IPS DF 4.7 (cell line): Measurements from ENCODE around the gene LDLRAD4.
"Not testable (repeated sequence)": the region's sequence is repeated elsewhere in the genome, so short reads cannot be mapped to it uniquely, and the experiment has no call there.

ENCODE experiments used
- DNase-seq: peaks from one replicate; pipeline ENCODE4 v3.0.0-alpha.2; 2013; ENCODE audit warnings: low spot score; ENCODE audit errors: extremely low read depth

Gene LDLRAD4

DNA sequence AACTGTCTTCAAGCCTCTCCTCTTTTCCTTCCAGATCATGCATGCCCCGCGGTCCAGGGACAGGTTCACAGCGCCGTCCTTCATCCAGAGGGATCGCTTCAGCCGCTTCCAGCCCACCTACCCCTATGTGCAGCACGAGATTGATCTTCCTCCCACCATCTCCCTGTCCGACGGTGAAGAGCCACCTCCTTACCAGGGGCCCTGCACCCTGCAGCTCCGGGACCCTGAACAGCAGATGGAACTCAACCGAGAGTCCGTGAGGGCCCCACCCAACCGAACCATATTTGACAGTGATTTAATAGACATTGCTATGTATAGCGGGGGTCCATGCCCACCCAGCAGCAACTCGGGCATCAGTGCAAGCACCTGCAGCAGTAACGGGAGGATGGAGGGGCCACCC is 426.5 kb downstream of the LDLRAD4 start:
- DNase-seq = no peak

DNA sequence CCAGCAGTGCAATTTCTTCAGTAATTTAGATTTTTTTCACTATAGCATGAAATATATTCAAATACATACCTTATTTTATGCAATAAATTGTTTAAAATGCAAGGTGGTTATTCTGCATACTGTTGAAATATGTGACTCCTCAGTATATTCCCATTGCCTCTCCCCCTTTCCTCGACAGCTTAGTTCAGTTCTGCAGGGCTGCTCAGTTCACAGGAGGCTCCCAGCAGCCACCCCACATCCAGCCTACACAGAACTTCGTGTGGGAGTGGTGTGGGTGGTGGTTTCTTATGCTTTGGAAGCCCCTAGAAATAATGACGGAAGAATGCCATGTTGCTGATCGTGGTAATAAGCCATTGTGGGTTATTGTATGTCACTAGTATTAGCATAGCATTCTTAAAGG is 428.1 kb downstream of the LDLRAD4 start:
- DNase-seq = no peak

DNA sequence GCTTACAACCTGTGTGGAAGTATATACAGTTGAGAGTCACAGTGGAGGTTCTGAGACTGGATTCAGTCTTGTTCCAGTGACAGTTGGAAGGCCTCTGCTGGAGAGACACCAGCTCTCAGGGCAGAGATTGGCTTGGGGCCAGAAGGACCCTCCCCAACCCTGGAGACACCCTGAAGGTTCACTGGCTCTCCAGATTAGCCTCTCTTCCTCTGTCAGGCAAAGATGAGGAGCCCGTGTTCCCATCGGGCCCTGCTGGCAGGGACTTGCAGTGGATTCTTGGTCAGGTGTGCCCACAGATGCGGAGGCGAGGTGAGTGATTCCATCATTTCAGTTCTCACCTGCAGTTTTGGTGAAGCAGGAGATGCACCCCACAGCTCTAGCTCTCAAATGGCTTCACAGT is 429.2 kb downstream of the LDLRAD4 start:
- no peak for DNase-seq

DNA sequence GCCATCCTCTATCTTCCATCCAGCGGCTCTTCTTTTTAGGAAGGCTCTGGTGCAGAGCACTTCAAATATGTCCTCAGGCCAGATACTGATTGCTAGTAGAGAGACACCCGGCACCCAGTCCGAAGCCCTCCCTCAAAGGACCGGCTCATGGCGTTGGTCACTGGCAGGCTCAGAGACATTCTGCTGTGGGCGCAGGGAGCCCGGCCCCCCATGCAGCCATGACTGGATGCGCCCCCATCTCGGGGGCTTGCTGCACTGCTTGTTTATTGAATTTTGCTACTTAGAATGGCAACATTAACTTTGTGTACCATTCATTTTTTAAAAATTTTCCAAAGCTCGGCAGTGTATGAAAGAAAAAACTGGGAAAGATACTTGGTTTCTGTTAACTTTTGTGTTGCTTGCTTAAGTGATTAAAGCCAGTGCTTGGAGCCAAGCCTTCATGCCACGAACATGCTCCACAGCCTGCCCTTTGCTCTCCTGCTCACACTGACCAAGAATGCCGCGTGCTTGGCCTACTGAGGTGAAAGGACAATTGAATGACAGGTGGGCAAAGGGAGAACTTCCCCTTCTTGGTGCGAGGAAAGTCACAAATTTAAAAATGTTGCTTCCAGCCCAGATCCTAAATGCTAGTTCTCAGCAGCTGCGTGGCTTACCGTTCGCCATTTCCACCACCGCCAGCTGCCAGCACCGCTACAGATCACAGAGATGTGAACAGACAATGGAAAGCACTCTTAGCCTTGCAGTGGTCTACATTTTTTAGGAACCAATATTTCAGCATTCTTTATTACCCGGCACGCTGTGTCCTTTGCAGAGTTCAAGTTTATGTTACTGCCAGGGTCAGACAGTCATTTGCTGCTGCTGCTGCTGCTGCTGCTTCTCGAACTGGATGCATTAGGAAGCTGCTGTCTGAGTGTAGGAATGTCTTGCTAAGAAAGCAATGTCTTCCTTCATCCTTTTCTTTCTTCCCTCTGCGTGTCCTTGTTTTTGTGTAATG is 431.1 kb downstream of the LDLRAD4 start:
- no peak for DNase-seq

DNA sequence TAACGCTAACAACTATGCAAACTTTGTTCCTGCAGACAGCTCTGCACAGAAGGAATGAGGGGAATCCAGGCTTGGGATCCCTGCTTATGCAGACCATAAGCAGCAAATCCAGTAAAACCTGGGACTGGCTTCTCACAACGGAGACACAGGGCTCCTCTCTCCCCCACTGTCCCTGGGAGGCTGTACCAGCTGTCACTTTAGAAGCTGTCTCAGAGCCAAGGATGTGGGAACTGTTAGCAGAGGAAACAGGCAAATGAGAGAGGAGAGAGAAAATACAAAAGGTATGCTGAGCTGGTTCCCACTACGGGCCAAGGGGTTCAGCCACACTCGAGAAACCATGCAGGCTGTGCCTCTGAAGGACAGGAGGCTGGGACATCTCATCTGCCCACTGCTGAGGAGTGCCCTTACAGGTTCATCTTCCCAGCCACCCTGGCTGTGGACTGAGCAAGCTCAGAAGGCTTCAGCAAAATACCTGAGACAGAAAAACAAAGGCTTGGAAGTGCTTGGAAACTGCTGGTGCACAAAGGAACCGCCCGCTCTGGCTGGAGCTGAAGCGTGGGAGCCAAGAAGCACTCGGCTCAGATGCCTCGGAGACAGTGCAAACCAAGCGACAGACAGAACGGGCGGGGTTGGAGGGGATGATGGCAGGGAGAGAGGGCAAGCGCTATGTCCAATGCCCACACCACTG is 435.3 kb downstream of the LDLRAD4 start:
- no peak for DNase-seq

DNA sequence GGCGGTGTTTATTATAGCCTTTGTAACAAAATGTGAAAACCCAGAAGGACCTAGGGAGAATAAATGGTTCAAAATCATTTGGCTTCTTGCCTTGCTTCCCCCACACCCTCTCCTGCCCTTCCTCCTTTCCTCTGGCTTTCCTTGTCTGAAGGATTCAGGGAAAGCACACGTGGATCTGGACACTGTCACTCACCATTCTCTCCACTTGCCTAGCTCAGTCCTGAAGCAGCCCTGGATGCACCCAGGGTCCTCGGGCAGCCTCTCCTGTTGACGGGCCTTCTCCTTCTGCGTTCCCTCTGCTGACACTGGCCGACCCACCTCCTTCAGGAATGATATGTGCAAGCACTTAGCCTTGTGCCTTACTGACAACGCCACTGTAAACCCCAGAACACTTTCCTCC is 439.4 kb downstream of the LDLRAD4 start:
- no peak for DNase-seq

DNA sequence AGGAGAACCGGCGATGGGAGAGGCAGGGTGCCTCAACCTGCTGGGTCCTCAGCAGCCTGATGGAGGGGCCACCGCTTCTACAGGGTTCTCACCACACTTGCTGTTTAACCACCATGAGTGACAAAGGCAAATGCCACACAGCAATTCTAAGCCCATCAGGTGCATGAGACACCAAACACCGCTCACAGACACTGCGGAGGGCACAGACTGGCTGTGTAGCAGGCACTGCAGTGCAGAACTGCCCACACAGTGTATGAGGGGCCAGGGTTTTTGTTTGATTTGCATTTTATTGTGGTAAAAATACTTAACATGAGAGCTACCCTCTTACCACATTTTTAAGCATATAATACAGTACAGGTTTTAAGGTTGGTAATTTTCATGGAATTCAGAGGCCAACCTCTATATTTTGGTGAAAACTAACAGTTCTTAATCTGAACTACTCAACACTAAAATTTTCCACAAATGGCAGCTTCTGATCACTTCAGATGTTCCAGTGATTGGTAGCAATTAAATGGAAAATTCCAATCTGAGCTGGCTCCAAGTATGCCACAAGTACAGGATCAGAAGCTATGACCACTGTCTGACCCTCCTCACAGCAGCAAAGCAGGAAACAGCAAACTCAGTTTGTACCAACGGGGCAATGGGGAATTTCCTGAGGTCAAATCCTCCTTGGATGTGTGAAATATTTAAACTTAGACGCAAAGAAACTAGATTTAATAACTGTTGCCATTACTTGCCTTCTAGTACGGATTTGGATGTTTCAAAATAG is 440.1 kb downstream of the LDLRAD4 start:
- no peak for DNase-seq

DNA sequence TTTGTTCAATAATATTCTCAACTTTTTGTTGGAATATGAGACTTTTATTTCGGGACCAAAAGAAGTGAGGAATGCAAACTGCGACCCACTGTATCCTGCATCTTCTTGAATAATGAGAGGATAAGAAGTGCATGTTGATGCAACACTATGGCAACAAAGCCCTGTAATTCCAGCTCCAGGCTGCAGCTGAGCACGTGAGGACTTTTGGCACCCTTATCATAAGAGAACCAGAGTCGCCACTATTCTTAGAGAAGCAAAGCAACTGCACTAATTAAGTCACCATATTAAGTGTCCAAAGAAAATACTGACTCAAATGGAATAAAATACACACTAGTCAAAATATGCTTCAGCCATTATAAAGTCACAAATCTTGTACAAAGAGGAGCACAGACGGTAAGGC is 441.9 kb downstream of the LDLRAD4 start:
- DNase-seq = no peak

- DNase-seq = no peak
Measured at GRCh38 chr18:13661051-13661778, 442.7 kb downstream of the LDLRAD4 start.

- DNase-seq = no peak
Measured at GRCh38 chr18:13661779-13662256, 443.3 kb downstream of the LDLRAD4 start.

GRCh38 chr18:13672657-13673056 is 454.1 kb downstream of the LDLRAD4 start:
- DNase-seq = no peak

GRCh38 chr18:13676471-13676870 is 457.9 kb downstream of the LDLRAD4 start:
- no peak for DNase-seq

- not testable (repeated sequence) for DNase-seq
Measured at GRCh38 chr18:13677350-13677749, 458.8 kb downstream of the LDLRAD4 start.

- no peak for DNase-seq
Measured at GRCh38 chr18:13680612-13681011, 462.1 kb downstream of the LDLRAD4 start.

GRCh38 chr18:13681701-13682100 is 463.1 kb downstream of the LDLRAD4 start:
- no peak for DNase-seq

DNA sequence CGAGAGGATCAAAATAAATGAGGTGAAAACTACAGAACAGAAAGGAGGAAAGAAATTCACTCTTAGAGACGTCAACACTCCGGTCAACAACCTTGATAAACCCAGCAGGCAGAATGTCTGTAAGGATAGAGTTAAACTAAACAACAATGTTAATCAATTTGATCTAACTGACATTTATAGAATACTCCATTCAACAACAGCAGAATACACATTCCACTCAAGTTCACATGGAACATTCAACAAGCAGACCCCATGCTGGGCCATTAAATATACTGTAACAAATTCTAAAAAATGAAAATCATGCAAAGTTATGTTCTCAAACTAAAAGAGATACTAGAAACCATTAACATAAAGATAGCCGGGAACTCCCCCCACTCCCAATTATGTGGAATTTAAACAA is 466.0 kb downstream of the LDLRAD4 start:
- no peak for DNase-seq

DNA sequence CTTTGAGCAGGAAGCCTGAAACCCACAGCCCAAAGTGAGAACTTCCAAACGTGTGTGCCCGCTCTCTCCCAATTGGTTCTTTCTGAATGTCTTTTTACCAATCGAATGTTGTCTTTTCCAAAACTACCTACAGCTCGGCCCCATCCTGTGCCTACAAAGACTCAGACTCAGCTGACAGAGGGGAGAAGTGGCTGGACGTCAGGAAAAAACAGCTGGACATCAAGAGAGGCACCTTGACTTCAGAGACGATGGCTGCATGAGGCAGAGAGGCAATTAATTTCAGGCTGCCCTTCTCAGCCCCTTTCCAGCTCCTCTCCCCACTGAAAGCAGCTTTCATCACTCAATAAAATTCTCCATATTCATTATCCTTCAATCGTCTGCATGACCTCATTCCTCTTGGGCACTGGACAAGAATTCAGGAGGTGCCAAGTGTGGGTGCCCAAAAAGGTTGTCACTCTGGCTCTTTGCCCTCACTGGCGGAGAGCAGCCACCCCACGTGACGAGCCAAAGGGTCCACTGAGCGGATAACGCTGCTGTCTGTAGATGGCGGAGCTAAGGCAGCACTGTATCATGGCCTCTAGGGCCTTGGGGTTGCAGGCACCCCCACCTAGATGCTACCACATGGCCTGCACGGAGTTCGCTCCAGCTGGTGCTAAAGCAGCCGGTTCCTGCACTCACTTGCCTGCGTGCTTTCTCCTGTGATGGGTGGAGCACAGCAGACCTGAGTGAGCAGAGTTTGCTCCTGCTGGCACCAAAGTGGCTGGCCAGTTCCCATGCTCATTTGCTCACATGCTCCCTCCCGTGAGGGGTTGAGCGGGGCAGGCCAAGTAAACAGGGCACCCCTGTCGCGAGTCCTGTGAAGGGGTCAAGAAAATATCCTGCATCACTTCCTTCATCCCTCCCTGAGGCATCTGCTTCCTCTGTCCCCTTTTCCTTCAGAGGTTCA is 469.9 kb downstream of the LDLRAD4 start:
- no peak for DNase-seq

DNA sequence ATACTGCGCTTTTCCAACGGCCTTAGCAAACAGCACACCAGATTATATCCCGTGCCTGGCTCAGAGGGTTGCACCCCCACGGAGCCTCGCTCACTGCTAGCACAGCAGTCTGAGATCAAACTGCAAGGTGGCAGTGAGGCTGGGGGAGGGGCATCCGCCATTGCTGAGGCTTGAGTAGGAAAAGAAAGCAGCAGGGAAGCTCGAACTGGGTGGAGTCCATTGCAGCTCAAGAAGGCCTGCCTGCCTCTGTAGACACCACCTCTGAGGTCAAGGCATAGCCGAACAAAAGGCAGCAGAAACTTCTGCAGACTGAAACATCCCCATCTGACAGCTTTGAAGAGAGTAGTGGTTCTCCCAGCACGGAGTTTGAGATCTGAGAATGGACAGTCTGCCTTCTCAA is 471.5 kb downstream of the LDLRAD4 start:
- not testable (repeated sequence) for DNase-seq

GRCh38 chr18:13695337-13695736 is 476.8 kb downstream of the LDLRAD4 start:
- DNase-seq = not testable (repeated sequence)

DNA sequence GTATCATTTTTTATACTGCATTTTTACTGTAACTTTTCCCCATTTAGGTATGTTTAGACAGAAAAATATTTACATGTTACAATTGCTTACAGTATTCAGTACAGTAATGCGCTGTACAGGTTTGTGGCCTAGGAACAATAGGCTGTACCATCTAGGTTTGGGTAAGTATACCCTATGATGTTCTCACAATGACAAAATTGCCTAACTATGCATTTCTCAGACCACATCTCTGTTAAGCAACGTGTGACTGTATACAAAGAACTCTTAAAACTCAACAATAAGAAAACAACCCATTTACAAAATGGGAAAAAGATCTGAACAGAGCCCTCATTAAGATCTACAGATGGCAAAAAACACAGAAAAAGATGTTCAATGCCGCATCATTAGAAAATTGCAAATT is 478.4 kb downstream of the LDLRAD4 start:
- DNase-seq = no peak
